Left lung (tissue), 10 donors: ENCODE data around the gene LRRC42. TPM values are rescaled to one million over a fixed set of nuclear protein-coding genes. Genes with fewer than 3 reads are reported as not detected.

ENCODE experiments used
- ATAC-seq: fragments of 200-7000 bp; cut with Tn5 transposase; one replicate; pipeline ENCODE4 v1.9.1; 2020; ENCODE audit warnings: moderate library complexity
- DNase-seq, 4 donors: peaks; one replicate each; pipeline ENCODE4 v3.0.0-alpha.2; 2013 to 2020
- H3K27ac ChIP-seq, 2 donors: fragments of 200-600 bp; sonication (generic) in 1 of 2; one replicate each; pipeline versions ENCODE4 v1.5.0 to v1.8.0; 2020 to 2021
- H3K27me3 ChIP-seq, 2 donors: fragments of 200-600 bp; sonication (generic) in 1 of 2; one replicate each; pipeline versions ENCODE4 v1.5.0 to v1.8.0; 2020 to 2021
- H3K36me3 ChIP-seq, 2 donors: fragments of 200-600 bp; sonication (generic) in 1 of 2; one replicate each; pipeline versions ENCODE4 v1.5.0 to v1.8.0; 2020 to 2021
- H3K4me1 ChIP-seq, 2 donors: fragments of 200-600 bp; one replicate each; pipeline ENCODE4 v1.8.0; 2021
- H3K4me3 ChIP-seq, 2 donors: fragments of 200-600 bp; sonication (generic) in 1 of 2; one replicate each; pipeline versions ENCODE4 v1.5.0 to v1.8.0; 2020 to 2021; ENCODE audit warnings: mild to moderate bottlenecking in 1 of 2
- H3K9me3 ChIP-seq, 2 donors: fragments of 200-600 bp; sonication (generic) in 1 of 2; one replicate each; pipeline versions ENCODE4 v1.5.0 to v1.8.0; 2020 to 2021
- intact Hi-C, 2 donors: fragments of 100-400 bp; cut with DNase I; formaldehyde crosslinking; loops; one replicate each; pipeline versions ENCODE4 v1.11.2 to v1.14.2; 2022
- polyA plus RNA-seq, 6 donors: library from polyadenylated mRNA; unstranded; fragments of 120-200 nt; gene quantifications; one replicate each; pipeline ENCODE4 v1.2.1, GENCODE V29; 2013; ENCODE audit not compliant: insufficient read length in 6 of 6
- total RNA-seq, 2 donors: library from RNA; stranded (reverse); fragmentation: NEBNext Ultra II Directional; extraction: Animal tissue kit (Norgen Biotek cat#: 25700); gene quantifications; one replicate each; pipeline ENCODE4 v1.2.1, GENCODE V29; 2021
- TF ChIP-seq, protein P1 (sequence below), 2 donors: fragments of 200-600 bp; sonication (generic) in 1 of 2; IDR thresholded peaks; one replicate each; pipeline versions ENCODE4 v1.5.0 to v1.8.0; 2021; ENCODE audit warnings: antibody characterized with exemption in 2 of 2
- donor health status: DM: no; HTN: yes; CAD: no.
- donor health status: DM: no; HTN: no; CAD: no.

The LRRC42 gene
- total and polyA plus RNA-seq, 8 donors = 18.0 to 43.2 (median 35.2) TPM

DNA sequence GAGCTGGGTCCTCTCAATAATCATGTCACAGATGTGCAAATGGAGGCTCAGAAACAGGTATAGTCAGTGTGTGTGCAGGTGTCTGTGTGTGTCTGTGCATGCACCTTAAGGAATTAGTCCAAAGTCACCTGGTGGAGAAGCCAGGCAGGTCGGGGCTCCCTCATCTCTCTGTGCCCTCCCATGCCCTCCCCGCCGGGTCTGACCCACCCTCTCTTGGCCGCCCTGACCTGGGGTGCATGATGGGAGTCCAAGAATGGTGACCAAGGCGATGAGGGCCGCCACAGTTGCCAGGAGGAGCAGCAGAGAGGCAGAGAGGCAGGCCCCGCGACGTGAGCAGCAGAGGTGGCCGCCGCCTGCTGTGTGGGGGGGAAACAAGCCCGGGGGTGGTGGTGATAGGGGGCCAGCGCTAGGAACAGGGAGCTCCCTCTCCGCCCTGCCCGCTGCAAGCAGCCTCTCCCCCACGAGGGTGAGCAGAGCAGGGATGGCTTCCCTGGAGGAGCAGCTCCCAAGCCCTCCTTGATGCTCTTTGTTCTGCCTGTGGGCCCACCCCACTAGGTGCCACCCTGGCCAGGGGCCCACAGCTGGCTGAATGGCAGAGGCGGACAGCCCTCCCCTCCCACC, 68.0 kb downstream of the LRRC42 start:
- H3K9me3 ChIP-seq = no peaks in the 10 kb centered on the region
- no peak for ATAC-seq
- no peak overlapping the region for H3K4me3 ChIP-seq
- H3K36me3 ChIP-seq = no peaks in the 10 kb centered on the region
- peaks cover 0 to 22% of the 10 kb centered on the region in 2 donors for H3K27me3 ChIP-seq
- H3K27ac ChIP-seq = no peak overlapping the region
- no peaks in the 10 kb centered on the region for H3K4me1 ChIP-seq
- DNase-seq = no peak
- intact Hi-C loops = no loop called here
- TF ChIP-seq, protein P1, sequence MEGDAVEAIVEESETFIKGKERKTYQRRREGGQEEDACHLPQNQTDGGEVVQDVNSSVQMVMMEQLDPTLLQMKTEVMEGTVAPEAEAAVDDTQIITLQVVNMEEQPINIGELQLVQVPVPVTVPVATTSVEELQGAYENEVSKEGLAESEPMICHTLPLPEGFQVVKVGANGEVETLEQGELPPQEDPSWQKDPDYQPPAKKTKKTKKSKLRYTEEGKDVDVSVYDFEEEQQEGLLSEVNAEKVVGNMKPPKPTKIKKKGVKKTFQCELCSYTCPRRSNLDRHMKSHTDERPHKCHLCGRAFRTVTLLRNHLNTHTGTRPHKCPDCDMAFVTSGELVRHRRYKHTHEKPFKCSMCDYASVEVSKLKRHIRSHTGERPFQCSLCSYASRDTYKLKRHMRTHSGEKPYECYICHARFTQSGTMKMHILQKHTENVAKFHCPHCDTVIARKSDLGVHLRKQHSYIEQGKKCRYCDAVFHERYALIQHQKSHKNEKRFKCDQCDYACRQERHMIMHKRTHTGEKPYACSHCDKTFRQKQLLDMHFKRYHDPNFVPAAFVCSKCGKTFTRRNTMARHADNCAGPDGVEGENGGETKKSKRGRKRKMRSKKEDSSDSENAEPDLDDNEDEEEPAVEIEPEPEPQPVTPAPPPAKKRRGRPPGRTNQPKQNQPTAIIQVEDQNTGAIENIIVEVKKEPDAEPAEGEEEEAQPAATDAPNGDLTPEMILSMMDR (IDR thresholded peaks at IDR 0.05) = no peak

DNA sequence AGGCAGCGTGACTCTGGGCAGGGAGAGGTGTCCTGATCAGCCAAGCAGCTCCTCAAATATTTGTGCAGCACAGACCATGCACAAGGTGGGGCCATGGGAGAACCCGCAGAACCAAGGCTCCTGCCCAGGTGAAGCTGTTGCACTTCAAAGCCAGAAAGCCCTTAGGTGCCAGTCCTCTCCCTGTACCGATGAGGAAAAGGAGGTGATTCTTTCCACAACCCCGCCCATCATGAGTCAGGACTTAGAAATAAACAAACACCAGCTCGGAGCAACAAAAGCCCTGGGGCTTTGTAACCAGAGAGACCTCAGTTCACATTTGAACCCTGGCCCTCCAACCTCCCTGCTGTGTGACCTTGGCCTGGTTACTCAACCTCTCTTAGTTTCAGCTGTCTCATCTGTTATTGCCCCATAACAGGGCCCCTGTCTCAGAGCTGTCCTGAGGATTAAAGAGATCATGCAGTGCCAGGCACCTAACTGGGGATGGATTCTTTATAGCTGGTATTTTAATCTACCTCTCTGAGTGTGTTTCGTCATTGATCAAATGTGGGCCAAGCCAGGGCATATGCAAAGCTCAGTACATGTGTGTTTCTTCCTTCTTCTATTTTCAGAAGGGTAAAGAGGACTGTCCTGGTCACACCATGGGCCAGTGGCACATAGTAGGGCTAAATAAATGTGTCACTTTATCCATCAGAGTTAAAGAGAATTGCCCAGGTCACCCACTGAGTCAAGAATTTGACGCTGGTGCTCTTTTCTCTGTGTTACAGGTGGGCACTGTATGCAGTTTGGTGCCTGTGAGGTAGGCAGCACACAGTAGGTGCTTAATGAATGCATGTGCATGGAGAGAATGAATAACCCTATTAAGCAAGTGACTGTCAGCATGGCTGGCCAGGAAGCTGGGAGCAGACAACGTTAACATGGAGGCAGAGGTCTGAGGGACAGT, 70.5 kb downstream of the LRRC42 start:
- no peaks in the 10 kb centered on the region for H3K9me3 ChIP-seq
- TF ChIP-seq, protein P1 (IDR thresholded peaks at IDR 0.05) = no peak
- H3K36me3 ChIP-seq = no peaks in the 10 kb centered on the region
- H3K4me3 ChIP-seq = no peak overlapping the region
- peak; percentile 90 for ATAC-seq
- H3K27ac ChIP-seq = no peak overlapping the region
- peak in 1 of 4 donors; percentile 56 for DNase-seq
- intact Hi-C loops = no loop called here
- peaks cover 0 to 20% of the 10 kb centered on the region in 2 donors for H3K27me3 ChIP-seq
- no peaks in the 10 kb centered on the region for H3K4me1 ChIP-seq

Other genes starting within 250 kb of the LRRC42 start
- gene GLIS1, start 207.2 kb upstream of the LRRC42 start, total RNA-seq = not detected
- under 1 TPM in 4 of 6 donors, not detected in 2; 0.06 to 0.16 (median 0.12) TPM for gene GLIS1, start 207.2 kb upstream of the LRRC42 start, polyA plus RNA-seq
- gene NDC1, start 108.1 kb upstream of the LRRC42 start, total RNA-seq = 10 to 100 TPM in 1 of 2 donors, 1 to 10 TPM in 1; 9.1 to 15.6 TPM
- 10 to 100 TPM; 19.9 to 27.4 (median 21.2) TPM for gene NDC1, start 108.1 kb upstream of the LRRC42 start, polyA plus RNA-seq
- 10 to 100 TPM; 27.1 to 27.7 TPM for gene YIPF1, start 56.6 kb upstream of the LRRC42 start, total RNA-seq
- gene YIPF1, start 56.6 kb upstream of the LRRC42 start, polyA plus RNA-seq = 10 to 100 TPM; 24.2 to 28.7 (median 26.6) TPM
- 1 to 10 TPM in 1 of 2 donors, not detected in 1; 1.2 TPM for gene DIO1, start 52.2 kb upstream of the LRRC42 start, total RNA-seq
- gene DIO1, start 52.2 kb upstream of the LRRC42 start, polyA plus RNA-seq = 1 to 10 TPM in 1 of 6 donors, under 1 TPM in 5; 0.51 to 1.2 (median 0.79) TPM
- 10 to 100 TPM; 22.3 to 26.1 TPM for gene IFT25, start 651 bp upstream of the LRRC42 start, total RNA-seq
- gene IFT25, start 651 bp upstream of the LRRC42 start, polyA plus RNA-seq = 10 to 100 TPM; 50.4 to 65.4 (median 52.5) TPM
- 1 to 10 TPM in 1 of 2 donors, not detected in 1; 6.5 TPM for gene LDLRAD1, start 71.8 kb downstream of the LRRC42 start, total RNA-seq
- gene LDLRAD1, start 71.8 kb downstream of the LRRC42 start, polyA plus RNA-seq = 1 to 10 TPM in 5 of 6 donors, under 1 TPM in 1; 0.68 to 6.9 (median 3.2) TPM
- 100 to 1,000 TPM; 354 to 468 TPM for gene TMEM59, start 106.9 kb downstream of the LRRC42 start, total RNA-seq
- gene TMEM59, start 106.9 kb downstream of the LRRC42 start, polyA plus RNA-seq = 100 to 1,000 TPM; 235 to 349 (median 309) TPM
- gene TCEANC2, start 107.3 kb downstream of the LRRC42 start, total RNA-seq = 1 to 10 TPM; 5.2 to 5.8 TPM
- gene TCEANC2, start 107.3 kb downstream of the LRRC42 start, polyA plus RNA-seq = 10 to 100 TPM in 5 of 6 donors, 1 to 10 TPM in 1; 8.9 to 13.3 (median 10.5) TPM
- under 1 TPM in 1 of 2 donors, not detected in 1; 0.18 TPM for gene CDCP2, start 206.7 kb downstream of the LRRC42 start, total RNA-seq
- under 1 TPM in 3 of 6 donors, not detected in 3; 0.15 to 0.18 (median 0.18) TPM for gene CDCP2, start 206.7 kb downstream of the LRRC42 start, polyA plus RNA-seq